22Rv1 (cell line): Measurements from ENCODE around the gene KHK.

Source experiments
- H3K27ac ChIP-seq: fragments of 450-650 bp; 2 replicates; pipeline ENCODE4 v1.5.1; 2017
- CTCF ChIP-seq: fragments of 450-650 bp; IDR thresholded peaks from 2 replicates; pipeline ENCODE4 v1.5.1; 2017; ENCODE audit warnings: mild to moderate bottlenecking
- ZFX ChIP-seq: fragments of 450-650 bp; IDR thresholded peaks from 2 replicates; pipeline ENCODE4 v1.6.1; 2017; ENCODE audit warnings: antibody characterized with exemption, borderline replicate concordance

The KHK gene

GRCh38 chr2:27095427-27095744 lies 8.8 kb downstream of the KHK start:
- H3K27ac ChIP-seq = no peak overlapping the region

GRCh38 chr2:27095745-27096651 lies 9.4 kb downstream of the KHK start:
- no peak overlapping the region for H3K27ac ChIP-seq
- TF ChIP-seq CTCF = no peak
- no peak for TF ChIP-seq ZFX

More at GRCh38 chr2:27095427-27095744, 8.8 kb downstream of the KHK start:
- no peak for TF ChIP-seq CTCF
- TF ChIP-seq ZFX = no peak

GRCh38 chr2:27096748-27097297 lies 10.3 kb downstream of the KHK start:
- TF ChIP-seq CTCF (no peak), ZFX (no peak)
- no peak overlapping the region for H3K27ac ChIP-seq

- H3K27ac ChIP-seq = no peak overlapping the region
- TF ChIP-seq CTCF (no peak), ZFX (no peak)
Observed at GRCh38 chr2:27097341-27097740, 10.8 kb downstream of the KHK start.

GRCh38 chr2:27099334-27099955 lies 12.9 kb downstream of the KHK start:
- TF ChIP-seq CTCF (no peak), ZFX (no peak)
- no peak overlapping the region for H3K27ac ChIP-seq

- TF ChIP-seq ZFX (no peak), CTCF (no peak)
- H3K27ac ChIP-seq = no peak overlapping the region
Observed at GRCh38 chr2:27100036-27100435, 13.5 kb downstream of the KHK start.

- H3K27ac ChIP-seq = no peak overlapping the region
- no peak for TF ChIP-seq ZFX
- no peak for TF ChIP-seq CTCF
Observed at GRCh38 chr2:27102329-27102728, 15.8 kb downstream of the KHK start.
